ENCODE results near the gene CD83. TPM values are rescaled to one million over a fixed set of nuclear protein-coding genes. Genes with fewer than 3 reads are reported as not detected.

Gene CD83
- total RNA-seq, 1 experiment from 2014 or later = 5.5 TPM

DNA sequence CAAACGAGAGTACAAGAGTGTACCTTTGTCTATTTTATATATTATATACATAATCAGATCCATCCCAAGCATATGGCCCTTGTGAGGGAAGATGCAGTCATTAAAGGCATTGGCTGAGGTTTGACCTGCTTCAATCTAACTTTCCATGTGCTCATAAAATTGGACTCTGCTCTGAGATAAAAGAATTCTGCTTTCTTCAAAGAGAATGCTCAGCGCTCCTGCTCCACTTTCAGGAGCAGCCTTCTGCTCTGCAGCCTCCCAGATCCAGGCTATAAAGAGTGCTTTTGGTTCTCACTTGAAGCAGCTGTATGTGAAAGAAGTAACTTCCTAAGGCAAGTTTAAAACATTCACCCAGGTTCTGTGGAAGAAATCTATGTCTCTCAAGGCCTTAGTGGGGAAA lies 45.3 kb downstream of the CD83 start (continued):
- TF ChIP-seq, protein P1, sequence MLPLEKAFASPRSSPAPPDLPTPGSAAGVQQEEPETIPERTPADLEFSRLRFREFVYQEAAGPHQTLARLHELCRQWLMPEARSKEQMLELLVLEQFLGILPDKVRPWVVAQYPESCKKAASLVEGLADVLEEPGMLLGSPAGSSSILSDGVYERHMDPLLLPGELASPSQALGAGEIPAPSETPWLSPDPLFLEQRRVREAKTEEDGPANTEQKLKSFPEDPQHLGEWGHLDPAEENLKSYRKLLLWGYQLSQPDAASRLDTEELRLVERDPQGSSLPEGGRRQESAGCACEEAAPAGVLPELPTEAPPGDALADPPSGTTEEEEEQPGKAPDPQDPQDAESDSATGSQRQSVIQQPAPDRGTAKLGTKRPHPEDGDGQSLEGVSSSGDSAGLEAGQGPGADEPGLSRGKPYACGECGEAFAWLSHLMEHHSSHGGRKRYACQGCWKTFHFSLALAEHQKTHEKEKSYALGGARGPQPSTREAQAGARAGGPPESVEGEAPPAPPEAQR (CRISPR knock-in tag; IDR thresholded peaks at IDR 0.05) = no peak
- TF ChIP-seq ZNF396 (CRISPR knock-in tag; IDR thresholded peaks at IDR 0.05; ENCODE audit: borderline replicate concordance) = no peak
- TF ChIP-seq, protein P2, sequence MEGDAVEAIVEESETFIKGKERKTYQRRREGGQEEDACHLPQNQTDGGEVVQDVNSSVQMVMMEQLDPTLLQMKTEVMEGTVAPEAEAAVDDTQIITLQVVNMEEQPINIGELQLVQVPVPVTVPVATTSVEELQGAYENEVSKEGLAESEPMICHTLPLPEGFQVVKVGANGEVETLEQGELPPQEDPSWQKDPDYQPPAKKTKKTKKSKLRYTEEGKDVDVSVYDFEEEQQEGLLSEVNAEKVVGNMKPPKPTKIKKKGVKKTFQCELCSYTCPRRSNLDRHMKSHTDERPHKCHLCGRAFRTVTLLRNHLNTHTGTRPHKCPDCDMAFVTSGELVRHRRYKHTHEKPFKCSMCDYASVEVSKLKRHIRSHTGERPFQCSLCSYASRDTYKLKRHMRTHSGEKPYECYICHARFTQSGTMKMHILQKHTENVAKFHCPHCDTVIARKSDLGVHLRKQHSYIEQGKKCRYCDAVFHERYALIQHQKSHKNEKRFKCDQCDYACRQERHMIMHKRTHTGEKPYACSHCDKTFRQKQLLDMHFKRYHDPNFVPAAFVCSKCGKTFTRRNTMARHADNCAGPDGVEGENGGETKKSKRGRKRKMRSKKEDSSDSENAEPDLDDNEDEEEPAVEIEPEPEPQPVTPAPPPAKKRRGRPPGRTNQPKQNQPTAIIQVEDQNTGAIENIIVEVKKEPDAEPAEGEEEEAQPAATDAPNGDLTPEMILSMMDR (IDR thresholded peaks at IDR 0.05) = no peak

DNA sequence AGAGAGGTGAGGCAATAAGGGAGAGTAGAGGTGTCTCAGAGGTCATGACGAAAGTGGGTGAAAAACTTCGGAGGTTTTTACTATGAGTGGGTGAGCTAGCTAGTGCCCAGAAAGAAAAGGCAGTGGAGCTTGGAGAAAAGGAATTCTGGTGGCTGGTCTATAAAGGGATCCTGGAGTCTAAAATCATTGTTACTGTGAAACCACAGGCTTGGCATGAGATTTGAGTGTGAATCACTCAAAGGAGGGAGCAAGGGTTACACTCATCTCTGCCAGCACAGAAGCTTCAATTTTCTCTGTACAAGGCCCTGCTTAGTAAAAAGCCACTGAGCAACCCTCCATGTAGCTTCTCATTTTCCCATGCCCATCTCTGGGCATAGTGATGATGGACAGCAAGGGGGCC lies 47.5 kb downstream of the CD83 start:
- CTCF ChIA-PET = no interaction called here
- TF ChIP-seq CREM (CRISPR knock-in tag; IDR thresholded peaks at IDR 0.05) (no peak), FOXK1 (CRISPR knock-in tag; IDR thresholded peaks at IDR 0.05) (no peak), ETV6 (CRISPR knock-in tag; IDR thresholded peaks at IDR 0.05) (no peak), PRRX2 (CRISPR knock-in tag; IDR thresholded peaks at IDR 0.05) (no peak), MYBL2 (CRISPR knock-in tag; IDR thresholded peaks at IDR 0.05) (no peak), ZNF423 (CRISPR knock-in tag; IDR thresholded peaks at IDR 0.05) (no peak), ZNF317 (CRISPR knock-in tag; IDR thresholded peaks at IDR 0.05; ENCODE audit: borderline replicate concordance, low read depth) (no peak), ELF4 (CRISPR knock-in tag; IDR thresholded peaks at IDR 0.05; ENCODE audit: low read depth) (no peak), NR2C2 (CRISPR knock-in tag; IDR thresholded peaks at IDR 0.05) (no peak), NR1H2 (CRISPR knock-in tag; IDR thresholded peaks at IDR 0.05) (no peak), JUN (CRISPR knock-in tag; IDR thresholded peaks at IDR 0.05) (no peak), ZNF671 (CRISPR knock-in tag; IDR thresholded peaks at IDR 0.05) (no peak)
- TF ChIP-seq, protein P3, sequence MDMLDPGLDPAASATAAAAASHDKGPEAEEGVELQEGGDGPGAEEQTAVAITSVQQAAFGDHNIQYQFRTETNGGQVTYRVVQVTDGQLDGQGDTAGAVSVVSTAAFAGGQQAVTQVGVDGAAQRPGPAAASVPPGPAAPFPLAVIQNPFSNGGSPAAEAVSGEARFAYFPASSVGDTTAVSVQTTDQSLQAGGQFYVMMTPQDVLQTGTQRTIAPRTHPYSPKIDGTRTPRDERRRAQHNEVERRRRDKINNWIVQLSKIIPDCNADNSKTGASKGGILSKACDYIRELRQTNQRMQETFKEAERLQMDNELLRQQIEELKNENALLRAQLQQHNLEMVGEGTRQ (CRISPR knock-in tag; IDR thresholded peaks at IDR 0.05) = no peak
- TF ChIP-seq, protein P4, sequence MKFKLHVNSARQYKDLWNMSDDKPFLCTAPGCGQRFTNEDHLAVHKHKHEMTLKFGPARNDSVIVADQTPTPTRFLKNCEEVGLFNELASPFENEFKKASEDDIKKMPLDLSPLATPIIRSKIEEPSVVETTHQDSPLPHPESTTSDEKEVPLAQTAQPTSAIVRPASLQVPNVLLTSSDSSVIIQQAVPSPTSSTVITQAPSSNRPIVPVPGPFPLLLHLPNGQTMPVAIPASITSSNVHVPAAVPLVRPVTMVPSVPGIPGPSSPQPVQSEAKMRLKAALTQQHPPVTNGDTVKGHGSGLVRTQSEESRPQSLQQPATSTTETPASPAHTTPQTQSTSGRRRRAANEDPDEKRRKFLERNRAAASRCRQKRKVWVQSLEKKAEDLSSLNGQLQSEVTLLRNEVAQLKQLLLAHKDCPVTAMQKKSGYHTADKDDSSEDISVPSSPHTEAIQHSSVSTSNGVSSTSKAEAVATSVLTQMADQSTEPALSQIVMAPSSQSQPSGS (CRISPR knock-in tag; IDR thresholded peaks at IDR 0.05; ENCODE audit: borderline replicate concordance, low read depth) = no peak
- TF ChIP-seq, protein P5, sequence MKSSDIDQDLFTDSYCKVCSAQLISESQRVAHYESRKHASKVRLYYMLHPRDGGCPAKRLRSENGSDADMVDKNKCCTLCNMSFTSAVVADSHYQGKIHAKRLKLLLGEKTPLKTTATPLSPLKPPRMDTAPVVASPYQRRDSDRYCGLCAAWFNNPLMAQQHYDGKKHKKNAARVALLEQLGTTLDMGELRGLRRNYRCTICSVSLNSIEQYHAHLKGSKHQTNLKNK (CRISPR knock-in tag; IDR thresholded peaks at IDR 0.05) = no peak
- TF ChIP-seq, protein P6, sequence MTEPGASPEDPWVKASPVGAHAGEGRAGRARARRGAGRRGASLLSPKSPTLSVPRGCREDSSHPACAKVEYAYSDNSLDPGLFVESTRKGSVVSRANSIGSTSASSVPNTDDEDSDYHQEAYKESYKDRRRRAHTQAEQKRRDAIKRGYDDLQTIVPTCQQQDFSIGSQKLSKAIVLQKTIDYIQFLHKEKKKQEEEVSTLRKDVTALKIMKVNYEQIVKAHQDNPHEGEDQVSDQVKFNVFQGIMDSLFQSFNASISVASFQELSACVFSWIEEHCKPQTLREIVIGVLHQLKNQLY (CRISPR knock-in tag; IDR thresholded peaks at IDR 0.05) = no peak
- TF ChIP-seq, protein P7, sequence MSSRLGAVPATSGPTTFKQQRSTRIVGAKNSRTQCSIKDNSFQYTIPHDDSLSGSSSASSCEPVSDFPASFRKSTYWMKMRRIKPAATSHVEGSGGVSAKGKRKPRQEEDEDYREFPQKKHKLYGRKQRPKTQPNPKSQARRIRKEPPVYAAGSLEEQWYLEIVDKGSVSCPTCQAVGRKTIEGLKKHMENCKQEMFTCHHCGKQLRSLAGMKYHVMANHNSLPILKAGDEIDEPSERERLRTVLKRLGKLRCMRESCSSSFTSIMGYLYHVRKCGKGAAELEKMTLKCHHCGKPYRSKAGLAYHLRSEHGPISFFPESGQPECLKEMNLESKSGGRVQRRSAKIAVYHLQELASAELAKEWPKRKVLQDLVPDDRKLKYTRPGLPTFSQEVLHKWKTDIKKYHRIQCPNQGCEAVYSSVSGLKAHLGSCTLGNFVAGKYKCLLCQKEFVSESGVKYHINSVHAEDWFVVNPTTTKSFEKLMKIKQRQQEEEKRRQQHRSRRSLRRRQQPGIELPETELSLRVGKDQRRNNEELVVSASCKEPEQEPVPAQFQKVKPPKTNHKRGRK (CRISPR knock-in tag; IDR thresholded peaks at IDR 0.05; ENCODE audit: borderline replicate concordance) = no peak
- TF ChIP-seq, protein P8, sequence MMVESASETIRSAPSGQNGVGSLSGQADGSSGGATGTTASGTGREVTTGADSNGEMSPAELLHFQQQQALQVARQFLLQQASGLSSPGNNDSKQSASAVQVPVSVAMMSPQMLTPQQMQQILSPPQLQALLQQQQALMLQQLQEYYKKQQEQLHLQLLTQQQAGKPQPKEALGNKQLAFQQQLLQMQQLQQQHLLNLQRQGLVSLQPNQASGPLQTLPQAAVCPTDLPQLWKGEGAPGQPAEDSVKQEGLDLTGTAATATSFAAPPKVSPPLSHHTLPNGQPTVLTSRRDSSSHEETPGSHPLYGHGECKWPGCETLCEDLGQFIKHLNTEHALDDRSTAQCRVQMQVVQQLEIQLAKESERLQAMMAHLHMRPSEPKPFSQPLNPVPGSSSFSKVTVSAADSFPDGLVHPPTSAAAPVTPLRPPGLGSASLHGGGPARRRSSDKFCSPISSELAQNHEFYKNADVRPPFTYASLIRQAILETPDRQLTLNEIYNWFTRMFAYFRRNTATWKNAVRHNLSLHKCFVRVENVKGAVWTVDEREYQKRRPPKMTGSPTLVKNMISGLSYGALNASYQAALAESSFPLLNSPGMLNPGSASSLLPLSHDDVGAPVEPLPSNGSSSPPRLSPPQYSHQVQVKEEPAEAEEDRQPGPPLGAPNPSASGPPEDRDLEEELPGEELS (CRISPR knock-in tag; IDR thresholded peaks at IDR 0.05) = no peak
- H3K27me3 Mint-ChIP-seq (ENCODE audit: low read depth) = no peaks in the 10 kb centered on the region; the same call in 1 of the 2 replicates
- peaks cover 28% of the 10 kb centered on the region for H3K9me3 Mint-ChIP-seq
- peaks cover 15% of the 10 kb centered on the region for H3K36me3 Mint-ChIP-seq
- no peak overlapping the region for H3K27ac Mint-ChIP-seq
- no peak overlapping the region for H3K4me3 Mint-ChIP-seq
- DNase-seq (ENCODE audit: low spot score) = no peak
- POLR2A ChIA-PET = no interaction called here
- ATAC-seq = no peak
- peaks cover 14% of the 10 kb centered on the region for H3K4me1 Mint-ChIP-seq

Measured in WTC11 (cell line).